GM21390 (cell line): Measurements from ENCODE around the gene ATP1A4.
A peak's percentile ranks its signal among the peaks of the same experiment; 100 is the strongest.

Experiments used
- ATAC-seq: cut with Tn5 transposase; IDR thresholded peaks from one replicate; pipeline ENCODE4 v1.9.1; 2021; ENCODE audit not compliant: unreplicated experiment

Gene ATP1A4

DNA sequence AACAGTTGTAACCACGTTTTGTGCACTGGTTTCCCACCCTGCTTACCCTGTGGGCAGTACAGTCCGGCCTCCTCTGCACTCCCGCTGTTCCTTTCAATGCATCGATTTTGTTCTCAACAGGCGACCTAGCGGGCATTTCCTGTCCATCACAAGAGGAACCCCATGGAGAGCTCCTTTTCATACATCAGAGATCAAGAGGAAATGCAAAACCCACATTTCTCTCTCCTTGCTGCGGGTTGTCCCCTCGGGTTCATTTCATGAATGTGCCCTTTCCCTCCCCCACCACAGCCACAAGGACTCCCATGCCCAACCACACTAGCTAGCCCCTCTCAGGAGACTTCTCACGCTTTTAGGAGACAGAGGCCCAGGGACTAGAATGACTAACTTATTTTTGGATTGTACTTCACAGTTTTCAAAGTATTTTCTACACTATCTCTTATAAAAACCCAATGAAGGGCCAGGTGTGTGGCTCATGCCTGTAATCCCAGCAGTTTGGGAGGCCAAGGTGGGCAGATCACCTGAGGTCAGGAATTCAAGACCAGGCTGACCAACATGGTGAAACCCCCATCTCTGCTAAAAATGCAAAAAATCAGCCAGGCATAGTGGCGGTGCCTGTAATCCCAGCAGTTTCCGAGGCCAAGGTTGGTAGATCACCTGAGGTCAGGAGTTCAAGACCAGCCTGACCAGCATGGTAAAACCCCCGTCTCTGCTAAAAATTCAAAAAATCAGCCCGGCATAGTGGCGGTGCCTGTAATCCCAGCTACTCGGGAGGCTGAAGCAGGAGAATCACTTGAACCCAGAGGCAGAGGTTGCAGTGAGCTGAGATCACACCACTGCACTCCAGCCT is 18.4 kb downstream of the ATP1A4 start:
- ATAC-seq = peak; percentile 81

DNA sequence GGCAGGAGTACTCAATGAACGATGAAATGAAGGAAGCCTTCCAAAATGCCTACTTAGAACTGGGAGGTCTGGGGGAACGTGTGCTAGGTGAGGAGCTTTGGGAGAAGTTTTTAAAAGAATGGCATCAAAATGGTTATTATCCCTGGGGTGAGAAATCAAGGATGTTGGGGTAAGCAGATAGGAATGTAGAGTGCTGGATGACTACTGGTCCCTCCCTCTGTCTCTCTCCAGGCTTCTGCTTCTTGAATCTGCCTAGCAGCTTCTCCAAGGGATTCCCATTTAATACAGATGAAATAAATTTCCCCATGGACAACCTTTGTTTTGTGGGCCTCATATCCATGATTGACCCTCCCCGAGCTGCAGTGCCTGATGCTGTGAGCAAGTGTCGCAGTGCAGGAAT is 20.0 kb downstream of the ATP1A4 start:
- ATAC-seq = no peak

DNA sequence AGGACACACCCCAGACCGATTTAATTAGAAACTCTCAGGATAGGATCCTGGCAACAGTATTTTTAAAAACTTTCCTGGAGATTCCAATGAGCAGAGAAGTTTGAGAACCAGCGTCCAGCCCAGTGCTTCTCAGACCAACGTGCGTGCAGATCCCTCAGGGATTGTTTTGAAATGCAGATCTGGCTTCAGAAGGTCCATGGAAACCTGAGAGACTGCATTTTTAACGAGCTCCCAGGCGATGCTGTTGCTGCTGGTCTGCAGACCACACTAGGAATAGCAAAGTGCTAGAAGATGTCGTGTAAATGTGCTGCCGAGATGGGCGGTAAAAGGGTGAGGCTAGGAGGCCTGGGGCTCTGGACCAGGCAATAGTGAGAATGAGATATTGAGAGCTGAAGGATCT is 20.6 kb downstream of the ATP1A4 start:
- no peak for ATAC-seq

DNA sequence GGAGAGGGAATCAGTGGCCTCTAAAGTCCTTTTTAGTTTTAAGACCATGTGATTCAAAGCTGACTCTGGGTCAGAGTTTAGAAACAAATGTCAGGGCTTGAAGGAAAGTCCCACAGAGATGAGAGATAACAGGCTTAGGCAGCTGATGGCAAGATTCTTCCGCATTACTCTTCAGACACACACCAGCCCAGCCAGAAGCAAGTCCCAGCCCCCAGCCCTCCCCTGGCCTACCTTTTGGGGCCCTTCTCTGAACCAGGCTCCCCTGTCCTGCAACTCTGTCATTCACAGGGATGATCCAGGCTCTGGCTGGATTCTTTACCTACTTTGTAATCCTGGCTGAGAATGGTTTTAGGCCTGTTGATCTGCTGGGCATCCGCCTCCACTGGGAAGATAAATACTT is 25.8 kb downstream of the ATP1A4 start:
- ATAC-seq = no peak

DNA sequence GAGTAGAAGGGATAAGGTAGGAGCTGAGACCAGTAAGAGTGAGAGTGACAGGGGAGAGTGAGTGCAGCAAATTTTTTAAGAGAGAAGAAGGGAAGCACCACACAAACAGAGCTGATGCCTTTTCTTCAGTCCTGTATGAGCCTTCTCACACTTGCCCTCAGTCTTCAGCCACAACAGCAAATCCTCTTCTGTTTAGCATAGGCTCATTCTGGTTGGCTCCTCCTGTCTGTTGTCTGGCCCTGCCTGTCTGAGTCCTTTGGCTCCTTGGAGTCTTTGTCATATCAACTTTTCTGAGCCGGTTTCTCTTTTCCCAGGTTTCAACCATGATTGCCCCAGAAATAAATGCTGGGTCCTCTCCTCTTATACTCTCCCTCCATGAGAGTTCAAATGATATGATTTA is 26.3 kb downstream of the ATP1A4 start:
- ATAC-seq = no peak

DNA sequence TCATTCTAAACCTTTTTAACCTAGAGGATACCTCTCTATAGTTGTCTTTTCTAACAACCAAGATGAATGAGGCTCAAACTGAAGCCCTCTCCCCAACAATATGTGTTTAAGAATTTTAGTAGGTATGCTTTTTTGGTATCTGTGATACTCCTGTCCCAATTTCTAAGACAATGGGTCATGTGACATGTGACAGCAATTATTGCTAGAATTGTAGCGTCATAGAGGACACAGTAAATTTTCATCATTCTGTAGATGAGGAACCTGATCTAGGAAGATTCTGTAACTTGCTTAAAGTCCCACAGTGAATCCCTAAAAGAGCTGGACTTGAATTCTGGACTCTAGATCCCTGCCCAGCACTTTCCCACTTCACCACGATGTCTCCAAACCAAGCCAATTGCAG is 27.3 kb downstream of the ATP1A4 start:
- no peak for ATAC-seq

DNA sequence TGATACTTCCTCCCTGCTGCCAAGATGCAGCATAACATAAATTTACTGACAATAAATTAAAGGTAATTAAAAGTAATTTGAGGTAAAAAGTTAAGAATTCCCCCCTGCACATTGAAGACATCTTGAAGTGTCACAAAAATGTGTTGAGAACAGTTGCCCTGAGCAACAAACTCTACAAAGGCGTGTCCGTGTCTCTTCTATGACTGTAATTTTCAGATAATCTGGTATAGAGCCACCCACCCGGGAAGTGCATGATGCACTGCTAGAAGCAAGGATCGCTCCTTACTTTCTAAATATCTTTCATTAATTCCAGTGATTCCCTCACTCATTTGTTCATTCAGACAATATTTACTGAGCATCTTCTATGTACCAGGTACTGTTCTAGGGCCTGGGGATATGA is 27.9 kb downstream of the ATP1A4 start:
- ATAC-seq = no peak

DNA sequence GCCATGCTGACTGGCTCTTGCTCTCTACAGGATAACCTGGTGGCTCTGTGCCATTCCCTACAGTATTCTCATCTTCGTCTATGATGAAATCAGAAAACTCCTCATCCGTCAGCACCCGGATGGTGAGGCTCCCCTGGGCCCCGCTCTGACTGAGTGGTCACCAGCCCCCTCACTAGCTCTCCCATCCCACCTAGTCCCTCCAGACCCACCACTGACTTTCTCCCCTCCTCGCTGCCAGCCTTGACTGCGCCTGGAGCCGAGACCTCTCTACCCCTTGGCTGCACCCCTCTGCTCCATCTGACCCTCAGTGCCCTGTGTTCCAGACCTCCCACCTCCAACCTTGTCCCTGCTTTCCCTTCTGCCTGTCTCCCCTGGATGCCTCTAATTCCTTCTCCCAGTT is 34.8 kb downstream of the ATP1A4 start:
- no peak for ATAC-seq

DNA sequence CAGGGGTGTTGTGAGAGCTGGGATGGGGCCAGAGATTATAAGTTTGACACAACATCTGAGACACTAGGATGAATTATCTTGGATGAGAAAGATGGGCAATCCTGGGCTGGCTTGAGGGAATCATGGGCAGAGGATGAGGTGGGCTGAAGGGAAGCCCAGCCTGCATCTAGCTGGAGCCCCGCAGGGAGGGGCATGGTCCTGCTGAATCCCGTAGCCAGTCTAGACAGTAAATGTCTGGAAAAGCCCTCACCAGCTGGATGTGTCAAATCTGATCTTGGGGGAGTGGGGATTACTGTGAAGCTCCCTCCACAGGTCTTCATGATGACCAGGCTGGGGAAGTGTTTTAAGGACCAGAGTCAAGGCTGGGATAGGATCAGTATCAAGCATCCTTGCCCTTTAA is 35.3 kb downstream of the ATP1A4 start:
- ATAC-seq = no peak

DNA sequence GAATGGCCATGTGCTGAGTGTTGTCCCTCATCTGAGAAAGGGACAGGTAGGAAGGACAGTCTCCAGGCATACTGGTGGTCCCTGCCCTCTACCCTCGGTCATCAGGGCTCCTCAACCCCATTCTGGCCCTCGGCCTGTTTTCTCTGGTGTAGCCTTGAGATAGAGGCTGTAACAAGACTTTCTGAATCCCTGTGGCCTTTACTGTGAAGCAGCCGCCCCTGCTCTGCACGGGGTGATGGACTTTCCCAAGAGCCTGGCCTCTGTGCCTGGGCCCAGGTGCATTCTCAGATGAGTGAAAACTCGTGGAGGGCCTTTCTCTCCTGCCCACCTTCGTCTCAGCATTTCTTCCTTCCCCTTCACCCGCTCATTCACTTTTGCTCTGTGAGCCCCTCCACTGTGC is 36.0 kb downstream of the ATP1A4 start:
- no peak for ATAC-seq

DNA sequence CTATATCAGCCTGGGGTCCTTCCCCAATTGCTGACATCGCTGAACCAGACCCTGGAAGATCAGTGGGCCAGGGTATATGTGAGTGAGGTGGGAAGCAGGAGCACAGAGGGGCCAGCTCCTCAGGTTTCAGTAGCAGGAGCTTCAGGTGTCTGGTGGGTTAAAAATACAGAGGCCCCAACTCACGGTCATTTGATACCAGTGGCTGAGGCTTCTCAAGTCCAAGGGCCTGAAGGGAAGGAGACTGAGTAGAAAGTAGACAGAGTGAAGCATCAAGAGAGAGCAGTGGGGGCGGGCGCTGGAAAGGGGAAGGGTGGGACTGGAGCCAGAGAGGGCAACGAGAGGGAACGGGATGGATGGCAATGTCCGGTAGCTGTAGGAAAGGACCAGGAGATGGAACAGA is 36.9 kb downstream of the ATP1A4 start:
- no peak for ATAC-seq

DNA sequence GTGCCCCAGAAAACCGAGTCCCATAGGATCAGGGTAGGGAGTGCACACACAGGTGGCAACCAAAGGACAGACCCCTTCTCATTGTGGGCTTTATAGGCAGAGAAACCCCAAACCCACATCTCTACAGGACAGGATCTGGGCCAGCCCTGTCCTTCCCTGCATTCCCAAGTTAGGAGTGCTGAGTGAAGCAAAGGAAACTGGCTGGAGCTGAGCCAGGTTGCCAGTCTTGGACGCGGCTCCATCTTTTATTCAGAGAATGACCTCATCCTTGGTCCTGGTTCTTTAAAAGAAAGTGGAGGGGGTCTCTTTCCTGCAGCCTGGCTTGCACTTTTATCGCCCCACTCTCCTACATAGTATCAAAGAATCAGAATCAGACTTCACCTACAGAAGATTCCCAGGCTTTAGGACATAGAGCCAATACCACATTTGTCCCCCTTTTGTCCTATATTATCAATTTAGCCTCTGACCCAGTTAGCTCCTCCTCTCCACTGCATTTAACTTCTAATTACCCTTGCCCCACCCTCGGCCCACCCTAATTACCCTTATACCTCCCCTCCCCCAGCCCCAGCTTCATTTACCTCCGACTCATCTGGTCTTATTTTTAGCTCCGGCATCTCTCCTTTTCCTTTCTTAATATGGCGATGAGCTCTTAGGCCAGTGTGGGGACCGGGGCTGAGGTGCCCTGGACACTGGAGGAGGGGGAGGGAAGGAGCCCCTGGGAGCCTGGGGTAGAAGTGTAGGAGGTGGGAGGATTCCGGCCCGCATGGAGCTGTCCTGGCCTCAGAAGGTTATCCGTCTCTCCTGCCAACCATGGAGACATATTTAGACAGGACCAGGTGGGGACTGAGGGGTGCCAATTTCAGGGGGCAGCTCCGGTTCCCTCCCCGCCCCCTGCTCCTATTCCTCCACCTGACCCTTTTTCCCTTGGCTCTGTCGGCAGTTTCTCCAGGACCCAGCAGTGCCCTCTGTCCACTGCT is 38.5 kb downstream of the ATP1A4 start, which contains the start of gene CASQ1:
TSS of gene CASQ1 (plus strand) at position 927 of the 977 bp plus-strand sequence. CDS start 177 bp downstream, outside the sequence.
- ATAC-seq = no peak

DNA sequence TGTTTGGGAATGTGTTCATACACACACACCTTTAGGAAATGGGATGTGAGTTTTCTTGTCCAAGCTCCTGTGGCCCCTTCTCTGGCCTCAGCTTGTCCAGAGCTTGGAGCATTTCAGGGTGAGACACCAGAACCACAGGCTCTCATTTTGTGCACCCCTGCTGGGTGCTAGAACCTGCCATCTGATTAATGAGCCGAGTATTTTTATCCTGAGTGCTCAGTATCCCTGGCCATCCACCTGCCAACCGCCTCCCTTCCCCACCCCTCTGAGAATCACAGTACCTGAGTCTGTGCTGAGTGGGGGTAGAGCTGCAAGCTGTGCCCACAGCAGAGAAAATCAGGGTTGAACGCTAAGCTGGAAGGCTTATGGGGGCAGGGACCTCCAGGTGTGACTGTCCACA is 40.4 kb downstream of the ATP1A4 start:
- no peak for ATAC-seq

DNA sequence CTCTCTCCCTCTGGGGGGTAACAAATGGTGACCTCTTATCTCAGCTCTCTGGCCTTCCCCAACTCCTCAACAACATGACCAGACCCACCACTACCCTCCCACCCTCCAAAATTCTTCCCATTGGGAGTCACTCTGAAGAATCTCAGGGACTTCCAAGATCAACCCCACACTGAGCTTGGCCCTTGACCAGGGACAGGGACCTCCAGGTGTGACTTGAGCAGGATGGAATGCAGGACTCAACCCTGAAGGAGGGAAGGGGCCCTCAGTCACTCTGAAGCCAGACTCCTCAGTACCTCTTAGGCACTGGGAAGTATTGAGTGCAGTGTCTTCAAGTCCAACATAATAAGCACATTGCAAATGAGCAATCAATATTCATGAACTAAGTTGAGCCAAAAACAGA is 40.8 kb downstream of the ATP1A4 start:
- ATAC-seq = no peak

DNA sequence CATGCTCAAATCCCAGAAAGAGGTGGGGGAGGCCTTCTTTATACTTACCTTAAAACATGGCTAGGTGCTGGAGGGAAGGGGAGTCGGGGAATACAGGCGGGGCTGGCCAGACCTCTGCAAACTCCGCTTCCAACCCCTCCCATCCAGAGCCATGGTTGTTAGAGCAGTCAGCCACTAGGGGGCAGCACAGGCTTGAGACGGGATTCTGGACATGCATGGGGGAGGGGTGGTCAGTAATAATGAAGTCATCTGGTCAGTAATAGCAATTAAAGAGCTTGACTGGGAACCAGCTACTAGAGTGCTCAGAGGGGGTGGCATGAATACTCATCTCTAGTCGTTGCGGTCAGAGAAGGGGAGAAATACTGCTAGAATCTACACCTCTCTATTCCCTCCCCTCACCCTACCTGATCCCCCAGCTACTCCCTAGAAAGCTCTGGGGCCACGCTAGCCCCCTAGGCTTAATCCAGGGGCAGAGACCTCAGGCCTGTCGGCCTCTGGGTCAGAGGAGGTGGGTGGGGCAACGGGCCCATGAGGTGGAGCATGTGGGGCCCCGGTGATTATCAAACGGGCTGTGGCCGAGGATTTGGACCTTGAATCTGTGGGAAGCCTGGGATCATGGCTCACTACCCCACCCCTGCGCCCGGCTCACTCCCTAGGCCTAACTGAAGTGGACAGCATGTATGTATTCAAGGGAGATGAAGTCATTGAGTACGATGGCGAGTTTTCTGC is 41.9 kb downstream of the ATP1A4 start:
- ATAC-seq = no peak

DNA sequence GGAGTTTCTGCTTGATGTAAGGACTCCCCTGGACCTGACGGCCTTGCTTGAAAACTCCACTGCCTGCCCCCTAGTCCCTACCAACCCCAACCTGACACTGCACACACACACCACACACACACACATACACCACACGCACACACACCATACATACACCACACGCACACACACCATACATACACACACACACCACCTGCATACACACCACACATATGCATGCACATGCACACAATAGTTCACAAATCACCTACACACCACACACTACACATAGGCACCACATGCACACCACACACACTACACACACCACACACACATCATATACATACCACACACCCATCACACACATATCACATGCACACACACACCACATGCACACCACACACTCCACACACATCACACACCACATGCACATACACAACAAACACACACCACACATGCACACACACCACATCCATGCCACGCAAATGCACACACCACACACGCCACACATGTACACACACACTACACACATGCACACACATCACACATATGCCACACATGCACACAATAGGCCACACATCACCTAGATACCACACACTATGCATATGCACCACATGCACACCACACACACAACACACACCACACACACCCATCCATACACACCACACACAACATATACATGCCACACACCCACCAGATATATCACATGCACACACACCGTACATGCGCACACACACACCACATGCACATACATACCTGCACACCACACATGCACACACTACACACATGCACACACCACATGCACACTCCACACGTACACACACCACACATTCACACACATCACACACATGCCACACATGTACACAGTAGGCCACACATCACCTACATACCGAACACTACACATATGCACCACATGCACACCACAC is 42.7 kb downstream of the ATP1A4 start:
- no peak for ATAC-seq

DNA sequence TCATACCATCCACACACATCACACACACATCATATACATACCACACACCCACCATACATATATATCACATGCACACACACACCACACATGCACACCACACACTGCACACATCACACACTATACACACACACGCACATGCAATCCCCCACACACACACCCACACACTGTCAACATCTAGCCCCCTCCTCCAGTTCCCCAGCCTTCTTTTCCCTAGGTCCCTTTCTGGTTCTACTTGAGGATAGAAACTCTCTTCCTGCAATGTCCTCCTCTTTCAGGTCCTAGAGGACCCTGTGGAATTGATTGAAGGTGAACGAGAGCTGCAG is 43.3 kb downstream of the ATP1A4 start:
- no peak for ATAC-seq

DNA sequence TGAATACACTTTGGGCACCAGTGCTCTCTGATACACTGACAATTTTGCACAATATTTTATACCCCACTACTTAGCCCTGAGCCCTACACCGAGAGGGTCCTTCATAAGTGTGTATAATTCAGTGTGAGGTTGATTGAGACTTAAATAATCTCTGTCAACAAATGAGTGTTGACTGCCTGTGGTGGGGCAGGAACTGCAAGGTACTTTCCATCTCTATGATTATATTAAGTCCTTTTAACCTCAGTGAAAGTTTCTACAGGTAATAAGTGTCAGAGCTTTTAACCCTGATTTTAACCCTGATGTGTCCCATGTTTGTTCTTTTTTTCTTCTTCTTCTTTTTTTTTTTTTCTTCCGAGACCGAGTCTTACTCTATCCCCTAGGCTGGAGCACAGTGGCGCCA is 44.7 kb downstream of the ATP1A4 start:
- no peak for ATAC-seq

DNA sequence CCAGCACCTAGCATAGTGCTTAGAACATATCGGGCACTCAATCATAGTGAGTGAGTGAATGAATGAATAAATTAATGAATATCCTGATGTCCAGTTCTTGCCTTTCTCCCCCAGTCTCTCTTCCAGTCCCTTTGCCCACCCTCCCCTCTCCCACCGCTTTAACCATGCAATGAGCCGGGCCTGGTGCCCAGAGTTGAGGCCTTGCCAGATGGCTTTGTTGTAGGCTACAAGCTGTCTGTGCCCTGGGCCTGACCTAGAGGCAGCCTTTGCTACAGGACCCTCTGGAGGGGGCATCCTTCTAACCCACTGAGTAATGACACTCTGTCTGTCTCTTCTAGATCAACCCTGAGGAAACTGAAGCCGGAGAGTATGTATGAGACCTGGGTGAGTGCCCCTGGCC is 45.8 kb downstream of the ATP1A4 start:
- ATAC-seq = no peak

DNA sequence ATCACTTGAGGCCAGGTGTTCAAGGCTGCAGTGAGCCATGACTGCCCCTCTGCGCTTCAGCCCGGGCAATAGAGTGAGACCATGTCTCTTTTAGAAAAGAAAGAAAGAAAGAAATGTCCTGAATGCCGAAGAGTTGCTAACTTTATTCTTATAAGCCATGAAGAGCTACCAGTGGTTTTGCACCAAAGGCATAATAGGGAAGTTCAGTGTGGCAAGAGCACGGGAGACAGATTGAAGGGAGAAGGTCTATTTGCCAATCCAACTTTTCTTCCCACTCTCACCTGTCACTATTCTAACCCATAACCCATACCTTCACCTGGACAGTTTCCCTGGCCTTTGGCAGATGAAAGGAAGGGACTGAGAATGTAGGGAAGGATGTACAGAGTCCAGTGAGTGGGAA is 49.4 kb downstream of the ATP1A4 start:
- no peak for ATAC-seq
